GM12891 (cell line): ENCODE measurements around the gene AFG3L2.

Experiments used
- POLR2A ChIP-seq: IDR thresholded peaks from 2 replicates; pipeline ENCODE4 v1.6.1; 2011; ENCODE audit warnings: low read depth, low read length, control low read depth
- POLR2AphosphoS5 ChIP-seq: IDR thresholded peaks from 2 replicates; pipeline ENCODE4 v1.6.1; 2011; ENCODE audit warnings: low read depth, low read length, control low read depth
- TAF1 ChIP-seq: IDR thresholded peaks from 2 replicates; pipeline ENCODE4 v1.6.1; 2011; ENCODE audit warnings: low read depth, low read length, control low read depth

GRCh38 chr18:12283256-12283655 is 93.8 kb downstream of the AFG3L2 start:
- no peak for TF ChIP-seq POLR2A
- no peak for TF ChIP-seq POLR2AphosphoS5
- TF ChIP-seq TAF1: no peak
